GM12878 (cell line): ENCODE measurements around the gene MSLN. TPM values are rescaled to one million over a fixed set of nuclear protein-coding genes. Genes with fewer than 3 reads are reported as not detected.

Source experiments
- ATAC-seq: fragments of 200-7000 bp; cut with Tn5 transposase; 3 replicates; pipeline ENCODE4 v1.9.1; 2020; ENCODE audit warnings: mild to moderate bottlenecking, moderate library complexity
- BruUV-seq: library from RNA; stranded (reverse); fragments of 400-500 nt; replicated peaks from 2 replicates; lab custom pipeline; 2021; lab: Mats Ljungman, UMichigan
- CTCF ChIA-PET: fragments of 300-600 bp; sonication (Branson Sonifier 250); formaldehyde crosslinking; extraction: SDS; loops from one replicate; lab custom pipeline; 2021; ENCODE audit warnings: inconsistent platforms; lab: Yijun Ruan, JAX
- POLR2A ChIA-PET: fragments of 350-600 bp; formaldehyde crosslinking; extraction: SDS; loops from one replicate; lab custom pipeline; 2021; ENCODE audit warnings: inconsistent platforms; lab: Charles Lee
- RAD21 ChIA-PET: fragments of 300-600 bp; sonication (Branson Sonifier 250); formaldehyde crosslinking; loops from one replicate; lab custom pipeline; 2023; ENCODE audit warnings: antibody characterized with exemption; ENCODE audit not compliant: unreplicated experiment; lab: Charles Lee
- SMC1A ChIA-PET: fragments of 300-600 bp; sonication (Branson Sonifier 250); formaldehyde crosslinking; loops from one replicate; lab custom pipeline; 2023; ENCODE audit not compliant: unreplicated experiment, uncharacterized antibody; lab: Charles Lee
- DNase-seq: peaks from one replicate; pipeline ENCODE4 v3.0.0-alpha.2; 2011; ENCODE audit warnings: low read depth, low spot score
- FAIRE-seq: peaks from 3 replicates; lab custom pipeline; 2011; peaks lifted over from hg19 to GRCh38; lab: Jason Lieb, UNC
- H2AFZ ChIP-seq: 2 replicates; pipeline ENCODE4 v1.6.0; 2011; ENCODE audit warnings: low read depth, low read length, control low read depth; ENCODE audit not compliant: control insufficient read depth
- H3K27ac ChIP-seq: 2 replicates; pipeline ENCODE4 v1.5.1; 2011; ENCODE audit warnings: control low read depth; ENCODE audit not compliant: control insufficient read depth, insufficient read depth
- H3K27me3 ChIP-seq, 2 experiments: replicated peaks in 1 of 2; 2 replicates each; pipeline versions ENCODE4 v1.6.0 to v1.6.1; 2011; ENCODE audit warnings: low read length in 1 of 2; ENCODE audit not compliant: control insufficient read depth in 2 of 2, insufficient read depth in 2 of 2
- H3K36me3 ChIP-seq, 2 experiments: 2 replicates each; pipeline ENCODE4 v1.5.1; 2011; ENCODE audit warnings: low read length in 1 of 2; ENCODE audit not compliant: control insufficient read depth in 2 of 2, insufficient read depth in 2 of 2
- H3K4me1 ChIP-seq: 2 replicates; pipeline ENCODE4 v1.6.1; 2011; ENCODE audit warnings: mild to moderate bottlenecking, low read length, moderate library complexity, mixed read lengths; ENCODE audit not compliant: control insufficient read depth, insufficient read depth
- H3K4me2 ChIP-seq: 2 replicates; pipeline ENCODE4 v1.6.0; 2011; ENCODE audit warnings: control low read depth; ENCODE audit not compliant: control insufficient read depth, insufficient read depth
- H3K4me3 ChIP-seq: fragments of 200-600 bp; sonication (generic); 2 replicates; pipeline ENCODE4 v1.5.1; 2016
- H3K79me2 ChIP-seq: 2 replicates; pipeline ENCODE4 v1.6.0; 2011; ENCODE audit warnings: low read length; ENCODE audit not compliant: control insufficient read depth, insufficient read depth
- H3K9ac ChIP-seq: 2 replicates; pipeline ENCODE4 v1.8.0; 2011; ENCODE audit warnings: low read length, control low read depth, mixed read lengths; ENCODE audit not compliant: control insufficient read depth, insufficient read depth
- H3K9me3 ChIP-seq: replicated peaks from 3 replicates; pipeline ENCODE4 v1.5.1; 2011; ENCODE audit warnings: mild to moderate bottlenecking, low read length; ENCODE audit not compliant: control insufficient read depth, insufficient read depth
- H4K20me1 ChIP-seq: 2 replicates; pipeline ENCODE4 v1.6.0; 2011; ENCODE audit not compliant: control insufficient read depth, insufficient read depth
- CBX5 ChIP-seq: sonication (generic); IDR thresholded peaks from 2 replicates; pipeline ENCODE4 v1.6.1; 2016; ENCODE audit warnings: low read depth, moderate library complexity, mild to moderate bottlenecking, inconsistent platforms
- ETV6 ChIP-seq, 2 experiments: fragments of 450-650 bp in 1 of 2; IDR thresholded peaks in 1 of 2; conservative IDR thresholded peaks in 1 of 2; 2 replicates each; pipeline ENCODE4 v1.6.1; 2014; ENCODE audit warnings: antibody characterized with exemption in 1 of 2, borderline replicate concordance in 1 of 2, low read depth in 1 of 2, mild to moderate bottlenecking in 1 of 2, moderate library complexity in 1 of 2
- HCFC1 ChIP-seq: fragments of 150-350 bp; IDR thresholded peaks from 2 replicates; pipeline ENCODE4 v1.6.1; 2014; ENCODE audit warnings: low read length
- HDAC6 ChIP-seq: fragments of 200-600 bp; sonication (generic); IDR thresholded peaks from one replicate; pipeline ENCODE4 v1.8.0; 2017; ENCODE audit warnings: antibody characterized with exemption; ENCODE audit not compliant: unreplicated experiment
- JUND ChIP-seq: IDR thresholded peaks from 2 replicates; pipeline ENCODE4 v1.6.1; 2012; ENCODE audit warnings: low read depth, mild to moderate bottlenecking, low read length, improper control_type of control experiment, moderate library complexity
- KLF5 ChIP-seq: fragments of 450-650 bp; IDR thresholded peaks from 2 replicates; pipeline ENCODE4 v1.6.1; 2014; ENCODE audit warnings: mild to moderate bottlenecking; ENCODE audit not compliant: partially characterized antibody
- MTA3 ChIP-seq: IDR thresholded peaks from 2 replicates; pipeline ENCODE4 v1.6.1; 2012; ENCODE audit warnings: low read length, inconsistent platforms, borderline replicate concordance
- NFXL1 ChIP-seq: fragments of 450-650 bp; IDR thresholded peaks from 2 replicates; pipeline ENCODE4 v1.6.1; 2017; ENCODE audit warnings: antibody characterized with exemption, mild to moderate bottlenecking, borderline replicate concordance
- PAX8 ChIP-seq: fragments of 450-650 bp; IDR thresholded peaks from 2 replicates; pipeline ENCODE4 v1.6.1; 2017; ENCODE audit warnings: mild to moderate bottlenecking, moderate library complexity
- PML ChIP-seq: IDR thresholded peaks from 2 replicates; pipeline ENCODE4 v1.6.1; 2012; ENCODE audit warnings: low read length, inconsistent platforms
- POLR2A ChIP-seq: IDR thresholded peaks from 2 replicates; pipeline ENCODE4 v1.6.1; 2011; ENCODE audit warnings: low read depth, mild to moderate bottlenecking, low read length
- POLR2AphosphoS2 ChIP-seq: IDR thresholded peaks from 2 replicates; pipeline ENCODE4 v1.6.1; 2011; ENCODE audit warnings: low read depth, mild to moderate bottlenecking, low read length, improper control_type of control experiment, moderate library complexity
- RUNX3 ChIP-seq: IDR thresholded peaks from 2 replicates; pipeline ENCODE4 v1.6.1; 2012; ENCODE audit warnings: low read length, inconsistent platforms
- SMAD1 ChIP-seq: fragments of 450-650 bp; IDR thresholded peaks from 2 replicates; pipeline ENCODE4 v1.6.1; 2018; ENCODE audit warnings: mild to moderate bottlenecking, low read depth; ENCODE audit not compliant: partially characterized antibody
- SMC3 ChIP-seq: IDR thresholded peaks from 2 replicates; pipeline ENCODE4 v1.6.1; 2011; ENCODE audit warnings: low read length, improper control_type of control experiment, borderline replicate concordance
- SRF ChIP-seq, 2 experiments: IDR thresholded peaks; 2 replicates each; pipeline ENCODE4 v1.6.1; 2011; ENCODE audit warnings: low read depth in 2 of 2, low read length in 2 of 2, mild to moderate bottlenecking in 1 of 2, moderate library complexity in 1 of 2
- YY1 ChIP-seq: IDR thresholded peaks from 2 replicates; pipeline ENCODE4 v1.6.1; 2011; ENCODE audit warnings: low read depth, mild to moderate bottlenecking, low read length
- WGBS: methylation state at CpG from one replicate; pipeline ENCODE4 v1.1.6; 2016; ENCODE audit warnings: low lambda C conversion rate; ENCODE audit not compliant: insufficient replicate concordance, insufficient coverage; ENCODE audit errors: missing lambda C conversion rate; 5-methylcytosine and 5-hydroxymethylcytosine counted together
- in situ Hi-C: fragments of 300-500 bp; cut with MboI; formaldehyde crosslinking; loops from 9 replicates; pipeline ENCODE4 v1.14.3; 2018; ENCODE audit warnings: mixed read lengths
- intact Hi-C: fragments of 100-400 bp; cut with micrococcal nuclease; formaldehyde crosslinking; loops from one replicate; pipeline ENCODE4 v1.14.2; 2022; ENCODE audit not compliant: unreplicated experiment
- polyA plus RNA-seq, 11 experiments: library from polyadenylated mRNA; depleted of rRNA in 4 of 11; unstranded in 6 of 11; stranded (reverse) in 5 of 11; fragments of >200 nt; fragmentation: Nextera tagmentation in 4 of 11; fragmentation: Illumina TruSeq in 1 of 11; extraction: Ambion mirVana in 4 of 11; extraction: Trizol in 1 of 11; gene quantifications; 1 replicate in 1 of 11; 2 replicates in 10 of 11; pipeline versions ENCODE4 v1.2.1 to v1.2.3, GENCODE V29; 2011 to 2016; ENCODE audit warnings: inconsistent platforms in 2 of 11, missing spikeins in 2 of 11, low read depth in 1 of 11
- total RNA-seq, 4 experiments: library from RNA; depleted of rRNA in 3 of 4; stranded (reverse); fragments of >200 nt in 3 of 4; fragmentation: Illumina TruSeq in 1 of 4; extraction: Trizol in 1 of 4; gene quantifications; 2 replicates each; pipeline versions ENCODE4 v1.2.1 to v1.2.3, GENCODE V29; 2013 to 2021
- TF ChIP-seq, protein P1 (sequence below): IDR thresholded peaks from 2 replicates; pipeline ENCODE4 v1.6.1; 2011; ENCODE audit warnings: low read depth, low read length, improper control_type of control experiment, borderline replicate concordance
- TF ChIP-seq, protein P2 (sequence below): fragments of 450-650 bp; IDR thresholded peaks from 2 replicates; pipeline ENCODE4 v1.6.1; 2017; ENCODE audit warnings: low read depth, mild to moderate bottlenecking, moderate library complexity
- TF ChIP-seq, protein P3 (sequence below): IDR thresholded peaks from 2 replicates; pipeline ENCODE4 v1.6.1; 2012; ENCODE audit warnings: low read depth, low read length, improper control_type of control experiment

MSLN gene
- total and polyA plus RNA-seq, 10 of the 15 experiments (the other 5 are each of a cell fraction or from before 2014, with no cell fraction given): 0.08 TPM; not detected in 9

DNA sequence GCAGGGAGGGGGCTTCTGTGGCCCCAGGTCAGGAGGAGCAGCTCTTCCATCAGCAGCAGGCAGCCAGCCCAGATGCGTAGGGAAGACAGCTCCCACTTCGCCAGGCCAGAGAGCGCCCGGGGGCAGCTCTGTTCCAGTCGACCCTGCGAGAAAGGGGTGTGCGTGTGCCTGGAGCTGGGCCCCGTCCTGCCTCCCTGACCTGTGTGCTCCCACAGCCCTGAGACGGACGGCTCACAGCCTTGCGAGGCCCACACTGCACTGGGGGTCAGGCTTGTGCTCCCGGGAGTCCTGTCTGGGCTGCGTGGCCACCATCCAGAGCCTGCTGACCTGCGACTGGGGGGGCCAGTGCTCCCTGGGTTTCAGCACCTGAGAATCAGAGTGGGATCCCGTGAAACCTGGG, 469 bp upstream of the MSLN start:
- Histone ChIP-seq H2AFZ (no peak overlapping the region), H3K9ac (no peak overlapping the region), H3K36me3 (no peaks in the 10 kb centered on the region)
- in situ Hi-C loops: no loop called here
- RAD21 ChIA-PET: interaction anchor here (0.6 kb wide), 1 partner anchor 40 kb away, joined by 3 read pairs; no protein-coding TSS in a partner anchor
- POLR2A ChIA-PET: no interaction called here
- no TSS peak for BruUV-seq
- CTCF ChIA-PET: no interaction called here
- intact Hi-C loops: no loop called here
- 63% methylated on average over 14 of the region's 15 CpGs for WGBS
- TF ChIP-seq RUNX3: no peak
- no peak for TF ChIP-seq PAX8
- no peak for TF ChIP-seq ETV6 (conservative IDR thresholded peaks at IDR 0.05 in 1 of 2, IDR thresholded peaks at IDR 0.05 in 1 of 2; ENCODE audit: borderline replicate concordance in 1 of 2, low read depth in 1 of 2)
- TF ChIP-seq, protein P1, sequence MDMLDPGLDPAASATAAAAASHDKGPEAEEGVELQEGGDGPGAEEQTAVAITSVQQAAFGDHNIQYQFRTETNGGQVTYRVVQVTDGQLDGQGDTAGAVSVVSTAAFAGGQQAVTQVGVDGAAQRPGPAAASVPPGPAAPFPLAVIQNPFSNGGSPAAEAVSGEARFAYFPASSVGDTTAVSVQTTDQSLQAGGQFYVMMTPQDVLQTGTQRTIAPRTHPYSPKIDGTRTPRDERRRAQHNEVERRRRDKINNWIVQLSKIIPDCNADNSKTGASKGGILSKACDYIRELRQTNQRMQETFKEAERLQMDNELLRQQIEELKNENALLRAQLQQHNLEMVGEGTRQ: no peak
- TF ChIP-seq NFXL1: no peak
- TF ChIP-seq HDAC6: no peak
- no peak for TF ChIP-seq SMC3
- TF ChIP-seq, protein P2, sequence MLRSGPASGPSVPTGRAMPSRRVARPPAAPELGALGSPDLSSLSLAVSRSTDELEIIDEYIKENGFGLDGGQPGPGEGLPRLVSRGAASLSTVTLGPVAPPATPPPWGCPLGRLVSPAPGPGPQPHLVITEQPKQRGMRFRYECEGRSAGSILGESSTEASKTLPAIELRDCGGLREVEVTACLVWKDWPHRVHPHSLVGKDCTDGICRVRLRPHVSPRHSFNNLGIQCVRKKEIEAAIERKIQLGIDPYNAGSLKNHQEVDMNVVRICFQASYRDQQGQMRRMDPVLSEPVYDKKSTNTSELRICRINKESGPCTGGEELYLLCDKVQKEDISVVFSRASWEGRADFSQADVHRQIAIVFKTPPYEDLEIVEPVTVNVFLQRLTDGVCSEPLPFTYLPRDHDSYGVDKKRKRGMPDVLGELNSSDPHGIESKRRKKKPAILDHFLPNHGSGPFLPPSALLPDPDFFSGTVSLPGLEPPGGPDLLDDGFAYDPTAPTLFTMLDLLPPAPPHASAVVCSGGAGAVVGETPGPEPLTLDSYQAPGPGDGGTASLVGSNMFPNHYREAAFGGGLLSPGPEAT: no peak
- TF ChIP-seq CBX5: no peak
- TF ChIP-seq KLF5: no peak
- no peak for TF ChIP-seq SMAD1
- TF ChIP-seq JUND: no peak
- TF ChIP-seq YY1: no peak
- TF ChIP-seq MTA3: no peak
- TF ChIP-seq POLR2AphosphoS2: no peak
- TF ChIP-seq PML: no peak
- TF ChIP-seq HCFC1: no peak
- no peak for TF ChIP-seq POLR2A
- TF ChIP-seq SRF (IDR thresholded peaks at IDR 0.05; ENCODE audit: low read depth in 2 of 2, low read length in 2 of 2): no peak
- TF ChIP-seq, protein P3, sequence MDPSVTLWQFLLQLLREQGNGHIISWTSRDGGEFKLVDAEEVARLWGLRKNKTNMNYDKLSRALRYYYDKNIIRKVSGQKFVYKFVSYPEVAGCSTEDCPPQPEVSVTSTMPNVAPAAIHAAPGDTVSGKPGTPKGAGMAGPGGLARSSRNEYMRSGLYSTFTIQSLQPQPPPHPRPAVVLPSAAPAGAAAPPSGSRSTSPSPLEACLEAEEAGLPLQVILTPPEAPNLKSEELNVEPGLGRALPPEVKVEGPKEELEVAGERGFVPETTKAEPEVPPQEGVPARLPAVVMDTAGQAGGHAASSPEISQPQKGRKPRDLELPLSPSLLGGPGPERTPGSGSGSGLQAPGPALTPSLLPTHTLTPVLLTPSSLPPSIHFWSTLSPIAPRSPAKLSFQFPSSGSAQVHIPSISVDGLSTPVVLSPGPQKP: no peak
- TF ChIP-seq, all 136 proteins: peak for 0
- SMC1A ChIA-PET: no interaction called here
- H3K4me1 ChIP-seq: no peaks in the 10 kb centered on the region
- H3K4me2 ChIP-seq: no peak overlapping the region
- H3K27me3 ChIP-seq: no peaks in the 10 kb centered on the region
- ATAC-seq (no peak), FAIRE-seq (no peak), DNase-seq (no peak)
- H3K79me2 ChIP-seq: no peaks in the 10 kb centered on the region
- H3K4me3 ChIP-seq: no peak overlapping the region
- no peak overlapping the region for H3K27ac ChIP-seq
- H3K9me3 ChIP-seq: no peaks in the 10 kb centered on the region; the same call in 2 of the 3 replicates
- no peaks in the 10 kb centered on the region for H4K20me1 ChIP-seq
